PC-3 (cell line): ENCODE results near the gene DDX39A.

Experiments used
- EZH2 ChIP-seq: fragments of 300-600 bp; sonication (generic); IDR thresholded peaks from one replicate; pipeline ENCODE4 v1.6.1; 2017; ENCODE audit warnings: antibody characterized with exemption, mild to moderate bottlenecking, low read length; ENCODE audit not compliant: unreplicated experiment
- EZH2phosphoT487 ChIP-seq: fragments of 300-600 bp; sonication (generic); IDR thresholded peaks from 2 replicates; pipeline ENCODE4 v1.6.1; 2018; ENCODE audit warnings: mild to moderate bottlenecking, antibody characterized with exemption, low read length, borderline replicate concordance
- TF ChIP-seq, protein P1 (sequence below): fragments of 300-600 bp; sonication (generic); conservative IDR thresholded peaks from 2 replicates; pipeline ENCODE4 v1.5.1; 2017; ENCODE audit warnings: antibody characterized with exemption, low read depth, mild to moderate bottlenecking, low read length

DNA sequence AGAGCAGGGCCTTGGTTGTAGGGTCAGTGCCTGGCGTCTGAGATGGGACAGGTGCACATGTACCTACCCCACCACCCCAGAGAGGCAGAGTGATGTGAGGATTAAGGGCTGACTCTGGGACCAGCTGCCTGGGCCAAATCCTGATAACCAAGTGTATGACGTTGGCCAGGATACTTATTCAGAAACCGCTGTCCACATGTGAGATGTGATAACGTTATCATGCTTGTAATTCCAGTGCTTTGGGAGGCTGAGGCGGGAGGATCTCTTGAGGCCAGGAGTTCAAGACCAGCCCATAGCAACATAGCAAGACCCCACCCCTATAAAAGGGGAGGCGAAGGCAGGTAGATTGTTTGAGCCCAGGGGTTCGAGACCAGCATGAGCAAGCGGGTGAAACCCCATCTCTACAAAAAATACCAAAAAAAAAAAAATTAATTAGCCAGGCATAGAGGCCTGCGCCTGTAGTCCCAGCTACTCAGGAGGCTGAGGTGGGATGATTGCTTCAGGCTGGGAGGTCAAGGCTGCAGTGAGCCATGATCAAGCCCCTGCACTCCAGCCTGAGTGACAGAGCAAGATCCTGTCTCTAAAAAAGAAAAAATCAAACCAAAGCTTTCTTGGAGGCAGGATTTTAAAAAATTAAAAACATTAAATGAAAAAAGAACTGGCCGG lies 27.9 kb downstream of the DDX39A start:
- no peak for TF ChIP-seq EZH2
- TF ChIP-seq, protein P1, sequence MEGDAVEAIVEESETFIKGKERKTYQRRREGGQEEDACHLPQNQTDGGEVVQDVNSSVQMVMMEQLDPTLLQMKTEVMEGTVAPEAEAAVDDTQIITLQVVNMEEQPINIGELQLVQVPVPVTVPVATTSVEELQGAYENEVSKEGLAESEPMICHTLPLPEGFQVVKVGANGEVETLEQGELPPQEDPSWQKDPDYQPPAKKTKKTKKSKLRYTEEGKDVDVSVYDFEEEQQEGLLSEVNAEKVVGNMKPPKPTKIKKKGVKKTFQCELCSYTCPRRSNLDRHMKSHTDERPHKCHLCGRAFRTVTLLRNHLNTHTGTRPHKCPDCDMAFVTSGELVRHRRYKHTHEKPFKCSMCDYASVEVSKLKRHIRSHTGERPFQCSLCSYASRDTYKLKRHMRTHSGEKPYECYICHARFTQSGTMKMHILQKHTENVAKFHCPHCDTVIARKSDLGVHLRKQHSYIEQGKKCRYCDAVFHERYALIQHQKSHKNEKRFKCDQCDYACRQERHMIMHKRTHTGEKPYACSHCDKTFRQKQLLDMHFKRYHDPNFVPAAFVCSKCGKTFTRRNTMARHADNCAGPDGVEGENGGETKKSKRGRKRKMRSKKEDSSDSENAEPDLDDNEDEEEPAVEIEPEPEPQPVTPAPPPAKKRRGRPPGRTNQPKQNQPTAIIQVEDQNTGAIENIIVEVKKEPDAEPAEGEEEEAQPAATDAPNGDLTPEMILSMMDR = no peak
- TF ChIP-seq EZH2phosphoT487 = no peak
